H1 (cell line): ENCODE data around the gene SLC1A3. TPM values are rescaled to one million over a fixed set of nuclear protein-coding genes. Genes with fewer than 3 reads are reported as not detected.

Experiments
- CTCF ChIA-PET: fragments of 300-600 bp; sonication (Branson Sonifier 250); formaldehyde crosslinking; loops from one replicate; lab custom pipeline; 2021; ENCODE audit not compliant: partially characterized antibody; lab: Charles Lee
- POLR2A ChIA-PET: fragments of 300-600 bp; sonication (Branson Sonifier 250); formaldehyde crosslinking; loops from one replicate; lab custom pipeline; 2021; ENCODE audit warnings: inconsistent platforms; ENCODE audit not compliant: partially characterized antibody; lab: Charles Lee
- DNase-seq, 2 experiments: peaks; one replicate each; pipeline versions ENCODE4 v3.0.0 to v3.0.0-alpha.2; 2010 to 2022; ENCODE audit warnings: low spot score in 2 of 2, low read depth in 1 of 2, mixed read lengths in 1 of 2
- FAIRE-seq: peaks from 2 replicates; lab custom pipeline; 2011; peaks lifted over from hg19 to GRCh38; lab: Jason Lieb, UNC
- H2AFZ ChIP-seq: 2 replicates; pipeline ENCODE4 v1.8.1; 2012; ENCODE audit warnings: low read length, inconsistent platforms
- H2AK5ac ChIP-seq: 2 replicates; pipeline ENCODE4 v1.6.1; 2013; ENCODE audit warnings: low read depth, low read length
- H2BK120ac ChIP-seq: replicated peaks from 2 replicates; pipeline ENCODE3; 2013; ENCODE audit warnings: low read depth, low read length, inconsistent platforms
- H2BK12ac ChIP-seq: 2 replicates; pipeline ENCODE4 v1.6.1; 2013; ENCODE audit warnings: low read depth, low read length
- H2BK15ac ChIP-seq: 2 replicates; pipeline ENCODE4 v1.6.1; 2013; ENCODE audit warnings: low read length
- H2BK20ac ChIP-seq: 2 replicates; pipeline ENCODE4 v1.6.1; 2013; ENCODE audit warnings: low read length
- H2BK5ac ChIP-seq: 2 replicates; pipeline ENCODE4 v1.6.1; 2013; ENCODE audit warnings: low read depth, low read length
- H3K14ac ChIP-seq: 2 replicates; pipeline ENCODE4 v1.6.1; 2013; ENCODE audit warnings: inconsistent platforms; ENCODE audit not compliant: insufficient read length
- H3K18ac ChIP-seq: 2 replicates; pipeline ENCODE4 v1.6.1; 2013; ENCODE audit warnings: low read length; ENCODE audit errors: extremely low read depth
- H3K23ac ChIP-seq: 2 replicates; pipeline ENCODE4 v1.6.1; 2013; ENCODE audit warnings: inconsistent platforms; ENCODE audit not compliant: insufficient read length
- H3K23me2 ChIP-seq: 2 replicates; pipeline ENCODE4 v1.6.1; 2013; ENCODE audit warnings: low read depth, low read length
- H3K27ac ChIP-seq: 2 replicates; pipeline ENCODE4 v1.6.1; 2011; ENCODE audit warnings: low read depth, low read length, inconsistent platforms
- H3K27me3 ChIP-seq, 4 experiments: replicated peaks in 1 of 4; 1 replicate in 1 of 4; 2 replicates in 3 of 4; pipeline versions ENCODE4 v1.6.1 to v1.8.1; 2011 to 2013; ENCODE audit warnings: low read length in 3 of 4, mild to moderate bottlenecking in 3 of 4, inconsistent platforms in 2 of 4, mixed read lengths in 2 of 4, moderate library complexity in 1 of 4; ENCODE audit not compliant: control insufficient read depth in 3 of 4, insufficient read depth in 3 of 4; ENCODE audit errors: extremely low read depth in 1 of 4
- H3K36me3 ChIP-seq, 4 experiments: 2 replicates each; pipeline versions ENCODE4 v1.6.1 to v1.8.1; 2011 to 2013; ENCODE audit warnings: mild to moderate bottlenecking in 4 of 4, low read length in 3 of 4, moderate library complexity in 2 of 4, control low read depth in 1 of 4, inconsistent platforms in 1 of 4; ENCODE audit not compliant: insufficient read depth in 4 of 4, control insufficient read depth in 2 of 4
- H3K4ac ChIP-seq: replicated peaks from 2 replicates; pipeline ENCODE3; 2013; ENCODE audit warnings: low read length, low read depth, mixed read lengths, inconsistent platforms; ENCODE audit not compliant: insufficient read length
- H3K4me1 ChIP-seq, 4 experiments: replicated peaks in 1 of 4; 1 replicate in 1 of 4; 2 replicates in 3 of 4; pipeline versions ENCODE4 v1.6.1 to v1.8.1; 2011 to 2013; ENCODE audit warnings: low read length in 3 of 4, inconsistent platforms in 2 of 4, mixed read lengths in 1 of 4; ENCODE audit not compliant: insufficient read depth in 4 of 4, control insufficient read depth in 3 of 4
- H3K4me2 ChIP-seq, 2 experiments: 2 replicates each; pipeline versions ENCODE4 v1.6.1 to v1.8.1; 2011 to 2013; ENCODE audit warnings: low read depth in 2 of 2, low read length in 2 of 2, control low read depth in 1 of 2, inconsistent platforms in 1 of 2, mild to moderate bottlenecking in 1 of 2; ENCODE audit not compliant: insufficient read depth in 1 of 2
- H3K4me3 ChIP-seq, 4 experiments: fragments of 200-600, 300-600 bp in 1 of 4; sonication (generic), shearing (Covaris generic), sonication (Bioruptor Twin) in 1 of 4; 2 replicates each; pipeline versions ENCODE4 v1.5.1 to v1.8.1; 2011 to 2016; ENCODE audit warnings: low read length in 4 of 4, low read depth in 3 of 4, control low read depth in 2 of 4, inconsistent platforms in 2 of 4, mild to moderate bottlenecking in 2 of 4, mixed read lengths in 1 of 4, moderate library complexity in 1 of 4; ENCODE audit not compliant: insufficient read depth in 2 of 4; ENCODE audit errors: extremely low read depth in 1 of 4
- H3K56ac ChIP-seq: replicated peaks from 2 replicates; pipeline ENCODE3; 2013; ENCODE audit warnings: low read depth, mild to moderate bottlenecking, mixed read lengths, low read length, inconsistent platforms; ENCODE audit not compliant: insufficient read length
- H3K79me1 ChIP-seq: 2 replicates; pipeline ENCODE4 v1.6.1; 2013; ENCODE audit warnings: low read depth, low read length, control low read depth
- H3K79me2 ChIP-seq, 2 experiments: 2 replicates each; pipeline versions ENCODE4 v1.6.1 to v1.8.1; 2012 to 2013; ENCODE audit warnings: low read length in 2 of 2, mild to moderate bottlenecking in 2 of 2, inconsistent platforms in 1 of 2; ENCODE audit not compliant: insufficient read depth in 2 of 2, control insufficient read depth in 1 of 2
- H3K9ac ChIP-seq, 4 experiments: replicated peaks in 1 of 4; 1 replicate in 1 of 4; 2 replicates in 3 of 4; pipeline versions ENCODE4 v1.6.1 to v1.8.1; 2011 to 2013; ENCODE audit warnings: low read depth in 3 of 4, low read length in 3 of 4, control low read depth in 2 of 4, mild to moderate bottlenecking in 2 of 4, moderate library complexity in 2 of 4, inconsistent platforms in 1 of 4; ENCODE audit errors: extremely low read depth in 1 of 4
- H3K9me3 ChIP-seq, 2 experiments: 2 replicates each; pipeline versions ENCODE4 v1.6.1 to v1.8.1; 2012 to 2013; ENCODE audit warnings: mild to moderate bottlenecking in 2 of 2, moderate library complexity in 2 of 2, control low read depth in 1 of 2, inconsistent platforms in 1 of 2, low read depth in 1 of 2, low read length in 1 of 2, mixed read lengths in 1 of 2; ENCODE audit not compliant: insufficient read depth in 2 of 2
- H4K20me1 ChIP-seq, 2 experiments: replicated peaks in 1 of 2; 2 replicates each; pipeline versions ENCODE3 to v1.8.1; 2011 to 2013; ENCODE audit warnings: inconsistent platforms in 2 of 2, low read length in 2 of 2, mild to moderate bottlenecking in 1 of 2; ENCODE audit not compliant: insufficient read depth in 2 of 2, control insufficient read depth in 1 of 2
- H4K5ac ChIP-seq: 2 replicates; pipeline ENCODE4 v1.6.1; 2013; ENCODE audit warnings: low read length, low read depth, mixed read lengths, inconsistent platforms; ENCODE audit not compliant: insufficient read length
- H4K8ac ChIP-seq: 2 replicates; pipeline ENCODE4 v1.8.0; 2013; ENCODE audit warnings: mild to moderate bottlenecking, moderate library complexity, low read length, inconsistent platforms; ENCODE audit not compliant: insufficient read depth; ENCODE audit errors: extremely low read depth
- H4K91ac ChIP-seq: replicated peaks from 2 replicates; pipeline ENCODE3; 2013; ENCODE audit warnings: low read length, mixed read lengths, inconsistent platforms; ENCODE audit not compliant: insufficient read length
- PHF8 ChIP-seq: fragments of 200-600 bp; sonication (generic); conservative IDR thresholded peaks from 2 replicates; pipeline ENCODE4 v1.7.1; 2012; ENCODE audit warnings: low read depth, mild to moderate bottlenecking, inconsistent platforms, low read length, moderate library complexity
- SAP30 ChIP-seq: fragments of 300-600 bp; sonication (generic); IDR thresholded peaks from 2 replicates; pipeline ENCODE4 v1.7.1; 2012; ENCODE audit warnings: low read length, moderate library complexity, mild to moderate bottlenecking, inconsistent platforms; ENCODE audit not compliant: insufficient read depth, insufficient replicate concordance
- WGBS, 2 experiments: shearing (Covaris generic) in 1 of 2; methylation state at CpG; one replicate each; pipeline versions ENCODE4 v1.1.6 to v1.1.7; 2013 to 2015; ENCODE audit warnings: low lambda C conversion rate in 2 of 2, mixed read lengths in 2 of 2, inconsistent platforms in 1 of 2, low coverage in 1 of 2, missing lambda C conversion rate in 1 of 2; ENCODE audit not compliant: insufficient replicate concordance in 2 of 2, insufficient coverage in 1 of 2, insufficient read length in 1 of 2; ENCODE audit errors: extremely low coverage in 1 of 2, missing lambda C conversion rate in 1 of 2; 5-methylcytosine and 5-hydroxymethylcytosine counted together
- polyA plus RNA-seq, 7 experiments: library from polyadenylated mRNA; depleted of rRNA in 3 of 7; stranded (reverse) in 5 of 7; unstranded in 2 of 7; fragments of >200 nt in 5 of 7; fragments of 200-250 nt in 2 of 7; gene quantifications; 1 replicate in 5 of 7; 2 replicates in 1 of 7; 4 replicates in 1 of 7; pipeline versions ENCODE4 v1.2.1 to v1.2.3, GENCODE V29; 2011 to 2013; ENCODE audit warnings: missing spikeins in 2 of 7, mixed read lengths in 2 of 7
- total RNA-seq: library from RNA; stranded (reverse); fragmentation: NEBNext Ultra II Directional; extraction: Animal tissue kit (Norgen Biotek cat#: 25700); gene quantifications from 2 replicates; pipeline ENCODE4 v1.2.1, GENCODE V29; 2021

The SLC1A3 gene
- total and polyA plus RNA-seq, 2 of the 8 experiments (the other 6 are each of a cell fraction or from before 2014, with no cell fraction given), result 26.7 to 35.3 TPM

DNA sequence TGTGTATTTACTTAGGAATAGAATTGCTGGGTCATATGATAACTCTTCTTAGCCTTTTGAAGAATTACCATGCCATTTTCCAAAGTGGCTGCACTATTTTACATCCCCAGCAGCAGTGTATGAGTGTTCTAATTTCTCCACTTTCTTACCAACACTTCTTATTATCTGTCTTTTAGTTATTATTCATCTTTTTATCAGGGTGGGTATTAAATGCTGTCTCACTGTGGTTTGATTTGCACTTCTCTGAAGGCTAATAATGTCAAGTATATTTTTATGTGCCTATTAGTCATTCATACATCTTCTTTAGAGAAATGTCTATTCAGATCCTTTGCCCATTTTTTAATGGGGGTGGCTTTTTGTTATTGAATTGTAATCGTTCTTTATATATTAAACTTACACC is 36.8 kb downstream of the SLC1A3 start:
- WGBS, 2 experiments, result 89% methylated on average over 1 of the region's 1 CpG; no CpG with 5 or more reads in 1 of the 2 experiments
- TF ChIP-seq PHF8 (no peak), SAP30 (no peak)
- no peak for FAIRE-seq
- Histone ChIP-seq H3K27me3 (no peaks in the 10 kb centered on the region), H3K36me3 (no peaks in the 10 kb centered on the region; a peak in 1 of 8 replicates), H3K23me2 (no peaks in the 10 kb centered on the region; the same call in 1 of the 2 replicates), H4K20me1 (no peaks in the 10 kb centered on the region), H3K23ac (no peak overlapping the region), H3K14ac (no peak overlapping the region), H3K56ac (no peak overlapping the region), H4K8ac (no peak overlapping the region), H2AK5ac (no peak overlapping the region), H3K18ac (no peak overlapping the region), H2BK120ac (no peak overlapping the region), H2BK20ac (no peak overlapping the region), H3K4me2 (no peak overlapping the region), H2BK5ac (no peak overlapping the region), H2BK12ac (no peak overlapping the region), H4K91ac (no peak overlapping the region), H2BK15ac (no peak overlapping the region), H3K9ac (no peak overlapping the region), H3K9me3 (no peaks in the 10 kb centered on the region), H4K5ac (no peak overlapping the region), H3K4ac (no peak overlapping the region), H3K4me3 (no peak overlapping the region), H3K79me2 (no peaks in the 10 kb centered on the region), H3K4me1 (peaks cover 0 to under 1% (median 0%) of the 10 kb centered on the region in 4 experiments; a peak in 1 of 7 replicates), H3K79me1 (no peaks in the 10 kb centered on the region), H3K27ac (no peak overlapping the region), H2AFZ (no peak overlapping the region)
- no peak for DNase-seq
- ChIA-PET POLR2A (no interaction called here), CTCF (interaction anchor here (1.0 kb wide), 1 partner anchor 50 kb away, joined by 3 read pairs; no protein-coding TSS in a partner anchor)
